ENCODE results near the gene PTPRN2. TPM values are rescaled to one million over a fixed set of nuclear protein-coding genes. Genes with fewer than 3 reads are reported as not detected.

The PTPRN2 gene
- total RNA-seq, 4 donors from 2014 or later = 6.6 to 10.7 (median 8.2) TPM

GRCh38 chr7:157865351-157866165 is 722.1 kb downstream of the PTPRN2 start:
- H3K4me3 ChIP-seq = no peak overlapping the region
- peaks cover 0 to 35% (median 0%) of the 10 kb centered on the region in 4 donors for H3K9me3 ChIP-seq
- no peak for DNase-seq (ENCODE audit: low spot score in 2 of 2)
- no peaks in the 10 kb centered on the region for H3K36me3 ChIP-seq
- H3K27ac ChIP-seq = no peak overlapping the region
- TF ChIP-seq EP300 (IDR thresholded peaks at IDR 0.05) = no peak
- TF ChIP-seq CTCF (IDR thresholded peaks at IDR 0.05) = no peak
- no peak for TF ChIP-seq POLR2A (IDR thresholded peaks at IDR 0.05)
- H3K27me3 ChIP-seq = no peaks in the 10 kb centered on the region
- no peaks in the 10 kb centered on the region for H3K4me1 ChIP-seq
- WGBS, 2 donors = 80 to 86% methylated on average over 27 of the region's 27 CpGs

GRCh38 chr7:157864911-157865310 is 722.7 kb downstream of the PTPRN2 start:
- H3K4me3 ChIP-seq = no peak overlapping the region
- peaks cover 0 to 33% (median 0%) of the 10 kb centered on the region in 4 donors for H3K9me3 ChIP-seq
- no peak overlapping the region for H3K27ac ChIP-seq
- no peaks in the 10 kb centered on the region for H3K4me1 ChIP-seq
- 87 to 92% methylated on average over 10 to 12 of the region's 12 CpGs for WGBS, 2 donors
- TF ChIP-seq EP300 (IDR thresholded peaks at IDR 0.05) = no peak
- TF ChIP-seq POLR2A (IDR thresholded peaks at IDR 0.05) = no peak
- no peak for TF ChIP-seq CTCF (IDR thresholded peaks at IDR 0.05)
- H3K27me3 ChIP-seq = no peaks in the 10 kb centered on the region
- DNase-seq (ENCODE audit: low spot score in 2 of 2) = no peak
- H3K36me3 ChIP-seq = no peaks in the 10 kb centered on the region

GRCh38 chr7:157863906-157864810 is 723.5 kb downstream of the PTPRN2 start:
- no peaks in the 10 kb centered on the region for H3K27me3 ChIP-seq
- no peaks in the 10 kb centered on the region for H3K4me1 ChIP-seq
- no peaks in the 10 kb centered on the region for H3K36me3 ChIP-seq
- WGBS, 2 donors = 88% methylated on average over 23 to 24 of the region's 31 CpGs
- no peak for TF ChIP-seq EP300 (IDR thresholded peaks at IDR 0.05)
- no peak for TF ChIP-seq POLR2A (IDR thresholded peaks at IDR 0.05)
- no peak for TF ChIP-seq CTCF (IDR thresholded peaks at IDR 0.05)
- H3K9me3 ChIP-seq = peaks cover 0 to 25% (median 0%) of the 10 kb centered on the region in 4 donors
- no peak overlapping the region for H3K4me3 ChIP-seq
- DNase-seq (ENCODE audit: low spot score in 2 of 2) = no peak
- H3K27ac ChIP-seq = no peak overlapping the region

GRCh38 chr7:157863176-157863575 is 724.4 kb downstream of the PTPRN2 start:
- Histone ChIP-seq H3K9me3 (peaks cover 0 to 16% (median 0%) of the 10 kb centered on the region in 4 donors), H3K27me3 (no peaks in the 10 kb centered on the region), H3K27ac (no peak overlapping the region), H3K36me3 (no peaks in the 10 kb centered on the region), H3K4me1 (no peaks in the 10 kb centered on the region), H3K4me3 (no peak overlapping the region)
- DNase-seq (ENCODE audit: low spot score in 2 of 2) = no peak
- TF ChIP-seq POLR2A (IDR thresholded peaks at IDR 0.05) = no peak
- no peak for TF ChIP-seq EP300 (IDR thresholded peaks at IDR 0.05)
- TF ChIP-seq CTCF (IDR thresholded peaks at IDR 0.05) = no peak
- WGBS, 2 donors = 82 to 89% methylated on average over 12 of the region's 12 CpGs
